NOMO-1 treated with DMSO at 0.1 percent for 48 hours (cell line): ENCODE data around the gene MYO3B.
A peak's percentile ranks its signal among the peaks of the same experiment; 100 is the strongest.

Experiments used
- DNase-seq: peaks from one replicate; lab custom pipeline; 2025; ENCODE audit not compliant: unreplicated experiment; lab: John Stamatoyannopoulos, UW

Gene MYO3B

DNA sequence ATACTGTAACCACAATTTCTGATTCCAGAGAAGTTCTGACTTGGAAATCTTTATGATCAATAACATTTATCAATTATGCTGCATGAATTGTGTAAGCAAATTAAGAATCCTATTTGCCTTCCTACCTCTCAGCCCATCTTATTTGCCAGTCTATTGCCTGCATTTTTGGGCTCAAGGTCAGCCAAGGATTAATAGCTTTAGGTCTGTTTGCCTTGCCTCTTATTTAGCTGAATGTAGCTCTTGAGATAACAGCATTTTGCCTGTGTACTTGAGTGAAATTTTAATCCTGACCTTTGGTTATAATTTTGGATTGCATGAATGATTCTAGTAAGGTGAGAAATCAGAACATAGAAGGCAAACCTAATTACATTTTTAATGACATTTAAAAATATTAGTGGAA is 51.2 kb downstream of the MYO3B start:
- no peak for DNase-seq

DNA sequence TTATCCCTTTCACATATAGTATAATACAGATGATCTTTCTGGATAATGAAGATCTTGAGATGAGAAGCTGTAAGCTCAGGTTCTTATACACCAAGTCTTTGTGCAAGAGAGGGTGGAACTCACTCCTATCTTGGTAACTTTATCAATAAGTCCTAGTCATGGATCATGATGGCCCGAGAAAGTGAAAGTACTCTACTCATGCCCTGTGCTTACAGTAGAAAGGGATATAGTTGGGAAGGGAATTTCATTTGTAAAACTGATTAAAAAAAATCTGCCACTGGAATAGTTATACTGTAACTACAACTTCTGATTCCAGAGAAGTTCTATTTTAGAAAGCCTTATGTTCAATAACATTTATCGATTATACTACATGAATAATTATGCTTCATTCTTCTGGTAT is 51.8 kb downstream of the MYO3B start:
- DNase-seq: no peak

DNA sequence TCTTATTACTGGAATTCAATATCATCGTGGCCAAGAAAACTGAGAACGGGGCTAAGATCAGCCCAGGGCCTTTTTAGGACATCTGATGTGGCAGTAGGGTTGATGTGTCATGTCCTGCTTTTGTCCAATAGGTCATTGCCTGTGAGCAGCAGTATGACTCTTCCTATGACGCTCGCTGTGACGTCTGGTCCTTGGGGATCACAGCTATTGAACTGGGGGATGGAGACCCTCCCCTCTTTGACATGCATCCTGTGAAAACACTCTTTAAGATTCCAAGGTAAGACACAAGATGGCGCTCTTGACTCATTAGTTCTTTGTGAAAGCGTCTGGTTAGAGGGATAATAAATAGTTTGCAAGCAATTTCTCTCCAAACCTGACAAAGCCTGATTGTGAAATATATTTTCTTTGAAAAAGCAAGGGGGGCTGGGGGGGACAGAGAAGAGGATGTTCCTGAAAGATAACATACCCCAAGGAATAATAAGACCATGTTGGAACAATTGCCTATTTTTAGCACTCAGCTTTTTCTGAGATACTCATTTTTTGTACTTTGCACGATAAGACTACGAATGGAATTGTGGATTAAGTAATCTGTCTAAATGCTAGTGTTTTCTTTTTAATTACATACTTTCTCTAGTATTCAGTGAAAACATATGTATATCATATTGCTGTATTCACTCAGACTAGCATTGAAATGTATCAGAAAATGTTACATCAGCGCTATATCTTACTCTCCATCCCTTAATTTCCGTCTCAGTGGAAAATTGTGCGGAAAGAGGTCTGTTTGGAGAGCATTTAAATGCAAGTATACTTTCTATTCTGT is 58.1 kb downstream of the MYO3B start:
- peak; percentile 56 for DNase-seq

DNA sequence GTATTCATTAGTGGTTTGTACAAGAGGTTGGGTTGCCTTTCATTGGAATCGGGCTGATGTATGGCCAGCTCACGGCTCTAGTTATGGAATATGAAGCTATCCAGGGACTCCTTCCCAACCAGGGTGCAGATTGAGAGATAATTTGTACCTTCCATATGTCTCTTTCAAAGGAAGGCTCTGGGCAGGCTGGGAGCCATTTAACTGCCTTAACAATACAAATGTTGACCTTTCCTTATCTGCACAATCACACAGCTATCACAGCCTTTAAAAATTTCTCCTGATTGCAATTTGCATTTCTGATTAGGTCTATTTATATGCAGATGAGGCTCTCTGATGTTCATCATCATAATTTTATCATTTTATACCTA is 58.7 kb downstream of the MYO3B start:
- DNase-seq: no peak

DNA sequence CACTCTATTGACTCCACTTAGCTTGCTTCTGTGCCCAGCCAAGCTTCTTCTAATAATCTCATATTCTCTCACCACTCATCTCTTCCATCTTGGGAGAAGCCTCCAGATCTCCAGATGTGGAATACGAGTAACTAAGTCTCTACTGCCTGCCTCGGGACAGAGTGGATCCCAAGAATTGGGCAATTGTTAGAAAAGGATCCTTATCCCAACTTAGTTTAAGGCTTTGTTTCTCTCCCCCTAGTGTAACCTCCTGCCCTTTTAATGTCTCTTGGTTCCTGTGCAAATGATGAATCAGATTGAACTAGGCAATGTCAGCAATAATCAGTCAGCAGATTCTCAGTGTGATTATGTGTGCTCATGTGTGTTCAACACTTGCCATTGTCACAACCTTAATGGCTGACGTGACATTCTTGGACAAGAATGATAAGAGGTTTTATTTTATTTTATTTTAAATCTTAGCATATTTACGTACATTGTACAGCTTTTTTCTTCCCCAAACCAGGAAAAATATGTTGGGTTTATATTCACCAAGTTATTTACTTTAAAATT is 59.7 kb downstream of the MYO3B start:
- DNase-seq: no peak

DNA sequence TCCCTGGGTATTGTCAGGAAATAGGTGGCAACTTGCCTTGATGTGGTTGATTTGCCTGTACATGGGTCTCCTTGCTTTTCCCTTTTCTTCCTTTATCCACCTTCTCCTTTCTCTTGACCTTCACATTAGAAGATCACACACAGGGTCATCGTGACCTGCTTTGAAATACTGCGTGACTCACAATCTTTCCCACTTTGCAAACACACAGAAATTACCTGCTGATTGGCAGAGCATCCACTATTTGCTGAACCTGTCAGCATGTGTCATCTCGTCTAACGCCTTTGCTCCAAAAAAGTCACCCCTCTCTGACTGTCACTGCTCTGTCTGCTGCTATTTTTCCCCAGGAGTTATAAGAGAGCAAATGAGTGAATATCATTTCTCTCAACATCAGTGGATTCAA is 60.8 kb downstream of the MYO3B start:
- DNase-seq: no peak

DNA sequence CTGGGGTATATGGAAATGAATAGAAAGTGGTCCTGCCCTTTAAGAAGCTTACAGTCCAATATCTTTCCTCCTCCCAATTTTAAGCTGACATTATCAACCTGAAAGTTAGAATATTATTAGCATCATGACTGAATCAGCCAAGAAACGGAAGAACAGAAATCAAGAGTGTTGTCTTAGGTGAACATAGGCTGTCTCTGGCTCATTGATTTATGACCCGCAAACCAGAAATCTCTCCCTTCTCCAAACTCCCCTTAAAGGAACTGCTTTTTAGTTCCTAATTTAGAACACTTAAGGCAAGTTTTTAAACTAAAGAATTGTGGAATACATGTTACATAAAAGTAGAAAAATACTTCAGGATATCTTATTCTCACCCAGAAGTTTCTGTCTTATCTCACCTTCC is 62.7 kb downstream of the MYO3B start:
- peak; percentile 8 for DNase-seq

DNA sequence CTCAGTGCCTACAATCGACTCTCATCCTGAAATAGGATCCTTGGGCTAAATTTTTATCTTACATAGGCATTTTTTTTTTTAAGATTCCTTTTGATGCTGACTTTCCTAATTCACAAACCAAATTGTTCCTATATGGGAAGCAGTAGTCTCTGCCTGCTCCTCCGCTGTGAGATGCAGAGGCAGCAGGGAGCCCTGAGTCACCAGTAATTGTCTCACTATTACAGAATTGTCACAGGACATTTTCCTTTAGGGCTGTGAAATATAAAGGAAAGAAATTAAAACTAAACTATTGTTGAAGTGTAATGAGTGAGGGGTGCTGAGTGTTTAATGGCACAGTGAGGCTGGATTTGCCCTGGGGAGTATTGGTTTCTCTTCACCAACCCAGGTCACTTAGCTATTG is 63.8 kb downstream of the MYO3B start:
- no peak for DNase-seq

DNA sequence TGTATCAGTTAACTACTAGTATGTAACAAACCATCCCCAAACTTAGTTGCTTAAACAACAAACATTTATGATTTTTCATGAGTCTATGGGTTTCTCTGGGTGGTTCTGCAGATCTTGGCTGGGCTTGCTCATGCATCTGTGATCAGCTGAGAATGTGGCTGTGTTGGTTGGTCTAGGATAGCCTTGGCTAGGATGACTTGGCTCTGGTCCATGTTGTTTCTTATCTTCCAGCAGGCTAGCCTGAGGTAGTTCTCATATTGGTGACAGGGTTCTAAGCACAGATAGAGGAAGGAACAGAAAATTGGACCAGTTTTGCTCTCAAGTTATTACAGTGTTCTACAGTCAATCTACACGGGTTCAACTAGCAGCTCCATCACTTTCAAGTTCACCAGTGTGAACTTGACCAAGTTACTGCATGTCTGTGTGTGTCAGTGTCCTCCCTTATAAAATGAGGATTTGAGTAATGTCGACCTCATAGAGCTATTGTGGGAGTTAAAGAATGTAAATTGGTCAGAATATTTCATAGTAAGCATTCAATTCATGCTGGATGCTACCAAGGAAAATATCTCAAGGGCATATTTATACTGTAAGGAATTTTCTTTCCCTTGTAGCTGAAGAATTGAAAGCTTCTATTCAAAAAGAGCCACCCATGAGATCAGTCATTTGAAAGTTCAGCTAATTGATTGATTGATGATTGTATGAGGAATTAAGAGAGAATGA is 65.3 kb downstream of the MYO3B start:
- DNase-seq: no peak

DNA sequence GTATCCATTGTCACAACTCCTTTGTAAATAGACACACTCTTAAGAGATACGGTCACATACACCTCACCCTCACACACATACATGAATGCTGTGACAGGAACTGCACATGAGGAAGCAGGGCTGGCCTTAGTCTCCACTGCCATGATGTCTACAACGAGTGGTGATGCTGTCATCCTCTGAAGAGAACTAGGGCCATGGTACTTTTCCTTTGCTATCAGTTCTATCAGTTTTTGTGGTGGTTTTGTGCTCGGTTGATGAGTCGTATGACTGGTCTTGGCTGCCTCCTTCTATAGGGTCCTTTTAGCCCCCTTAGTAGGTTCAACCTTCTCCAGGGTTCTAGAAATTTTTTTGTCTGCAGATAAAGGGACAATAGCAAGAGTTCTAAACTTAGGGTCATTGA is 66.0 kb downstream of the MYO3B start:
- DNase-seq: no peak

DNA sequence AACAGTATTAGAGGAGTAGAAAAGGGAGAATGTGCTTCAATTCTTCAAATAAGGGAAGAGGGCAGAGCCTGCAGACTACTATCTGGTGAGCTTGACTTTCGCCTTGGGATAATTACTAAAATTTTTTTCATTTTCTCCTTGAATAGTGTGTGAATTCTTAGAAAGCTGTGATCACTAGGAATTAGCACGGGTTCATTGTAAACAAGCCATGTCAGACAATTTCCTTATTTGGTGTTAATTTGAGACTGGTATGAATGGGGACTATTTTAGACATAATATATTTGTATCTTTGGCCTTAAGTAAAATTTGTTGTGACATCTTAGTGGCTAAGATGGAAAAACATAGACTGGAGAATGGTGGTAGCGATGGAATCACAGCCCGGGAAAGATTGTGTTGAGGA is 66.6 kb downstream of the MYO3B start:
- DNase-seq: no peak

DNA sequence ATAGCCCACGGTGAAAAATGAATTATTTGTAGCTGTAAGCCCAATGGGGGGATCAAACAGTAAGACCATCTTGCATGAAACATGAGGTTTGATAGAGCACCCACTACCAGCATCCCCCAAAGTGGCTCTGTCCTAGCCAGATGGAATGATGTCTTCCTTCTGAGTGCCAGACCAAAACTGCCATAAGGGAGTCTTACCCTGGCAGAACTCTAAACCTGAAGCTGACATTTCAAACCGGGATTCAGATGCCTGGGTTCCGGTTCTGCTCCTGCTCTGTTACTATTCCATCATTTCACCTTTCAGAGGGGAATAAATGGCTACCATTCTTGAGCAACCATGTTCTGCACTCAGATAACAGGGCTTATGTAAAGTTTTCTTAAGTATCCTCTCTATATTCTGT is 67.4 kb downstream of the MYO3B start:
- DNase-seq: no peak

DNA sequence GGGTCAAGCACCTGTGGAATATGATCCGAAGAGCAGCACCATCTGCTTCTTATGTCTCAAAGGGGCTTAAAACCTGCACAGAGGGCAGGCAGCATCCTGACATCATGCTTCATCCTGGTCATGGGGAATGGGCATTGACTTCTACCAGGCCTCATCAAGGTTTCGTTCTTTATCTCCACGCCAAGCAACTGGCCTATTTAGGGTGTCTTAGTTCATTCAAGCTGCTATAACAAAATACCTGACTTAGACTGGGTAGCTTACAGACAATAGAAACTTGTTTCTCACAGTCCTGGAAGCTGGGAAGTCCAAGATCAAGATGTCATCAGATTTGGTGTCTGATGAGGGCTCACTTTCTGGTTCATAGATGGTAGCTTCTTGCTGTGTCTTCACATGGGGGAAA is 69.4 kb downstream of the MYO3B start:
- DNase-seq: no peak

DNA sequence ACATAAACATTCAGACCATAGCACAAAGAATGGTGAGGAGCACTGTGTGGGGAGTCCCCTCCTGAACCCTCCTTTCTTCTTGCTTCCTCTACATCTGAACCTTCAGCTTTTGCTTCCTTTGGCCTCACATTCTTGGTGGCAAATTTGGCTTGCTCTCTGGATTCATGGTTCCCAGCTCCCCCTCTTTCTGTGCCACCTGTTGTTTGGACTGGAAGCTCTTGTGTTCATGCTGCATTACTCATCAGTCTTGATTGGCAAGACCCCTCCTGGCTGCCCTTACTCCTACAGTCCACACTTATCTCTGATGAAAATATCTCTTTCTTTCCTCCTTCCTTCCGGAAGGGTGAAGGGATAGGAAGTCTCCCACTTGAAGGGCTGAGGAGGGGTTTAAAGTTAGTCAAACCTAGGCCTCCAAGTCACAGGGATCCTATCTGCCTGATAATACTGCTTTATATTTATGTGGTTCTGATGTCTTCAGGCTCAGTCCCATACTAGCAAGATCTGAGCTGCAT is 70.0 kb downstream of the MYO3B start:
- no peak for DNase-seq

DNA sequence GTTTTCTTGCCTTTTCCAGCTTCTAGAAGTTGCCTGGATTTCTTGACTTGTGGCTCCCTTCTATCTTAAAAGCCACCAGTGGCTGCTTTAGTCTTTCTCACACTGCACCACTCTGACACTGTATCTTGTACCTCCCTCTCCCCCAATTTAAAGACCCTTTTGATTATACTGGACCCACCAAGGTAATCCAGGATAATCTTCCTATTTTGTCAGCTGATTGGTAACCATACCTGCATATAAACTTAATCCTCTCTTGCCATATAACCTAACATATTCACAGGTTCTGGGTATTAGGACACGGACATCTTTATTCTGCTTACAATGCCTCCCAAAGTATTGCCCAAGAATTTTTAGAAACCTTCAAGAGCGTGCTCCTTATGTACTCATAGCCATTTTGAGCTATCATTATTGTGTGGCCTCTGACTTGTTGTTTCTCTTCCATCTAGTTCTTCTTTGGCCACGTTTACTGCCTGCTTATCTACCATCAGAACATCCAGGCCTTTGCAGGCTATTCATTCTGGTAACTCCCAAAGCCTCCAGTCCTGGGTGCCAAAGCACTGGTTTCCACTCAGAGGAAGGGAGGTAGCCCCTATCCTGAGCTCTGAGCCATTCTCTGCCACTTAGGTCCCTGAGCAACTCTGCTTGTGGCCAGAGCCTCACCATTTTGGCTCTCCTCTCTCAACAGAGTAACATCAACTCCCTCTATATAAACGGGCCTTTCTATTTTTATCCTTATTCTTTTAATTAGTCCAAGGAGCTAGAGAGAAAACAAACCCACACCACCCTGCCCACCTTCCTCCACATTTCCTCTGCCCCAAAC is 70.8 kb downstream of the MYO3B start:
- DNase-seq: no peak

DNA sequence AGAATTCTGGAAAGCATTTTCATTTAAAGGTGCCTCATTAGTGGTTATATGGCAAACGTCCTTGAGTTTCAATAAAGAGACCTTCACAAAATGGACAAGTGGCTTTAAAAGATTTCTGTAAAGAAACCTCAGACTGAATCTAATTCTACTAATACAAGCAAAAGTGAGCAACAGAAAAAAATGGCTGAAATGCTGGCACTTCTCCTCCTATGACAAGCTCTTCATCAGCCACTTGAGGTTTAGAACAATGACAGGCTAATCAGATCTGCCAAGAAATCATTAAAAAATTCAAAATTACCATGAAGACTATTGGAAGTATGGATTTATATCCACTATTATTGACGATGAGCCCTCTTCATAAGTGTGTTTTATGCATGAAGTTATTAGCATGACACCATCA is 71.8 kb downstream of the MYO3B start:
- no peak for DNase-seq

DNA sequence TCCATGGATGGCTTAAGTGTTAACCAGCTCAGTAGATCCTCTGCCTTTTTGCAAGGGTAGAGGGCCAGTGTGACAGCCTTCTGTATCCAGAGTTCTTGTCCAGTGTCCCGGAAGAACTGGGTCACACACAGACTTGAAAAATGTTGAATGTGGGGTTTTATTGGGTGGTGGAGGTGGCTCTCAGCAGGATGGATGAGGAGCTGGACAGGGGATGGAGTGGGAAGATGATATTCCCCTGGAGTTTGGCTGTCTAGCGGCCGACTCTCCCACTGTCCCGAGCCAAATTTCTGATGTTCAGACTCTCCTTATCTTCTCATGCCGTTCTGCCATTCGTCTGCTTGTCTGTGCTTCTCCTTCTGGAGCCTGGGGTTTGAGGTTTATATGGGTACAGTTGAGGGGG is 72.6 kb downstream of the MYO3B start:
- no peak for DNase-seq

DNA sequence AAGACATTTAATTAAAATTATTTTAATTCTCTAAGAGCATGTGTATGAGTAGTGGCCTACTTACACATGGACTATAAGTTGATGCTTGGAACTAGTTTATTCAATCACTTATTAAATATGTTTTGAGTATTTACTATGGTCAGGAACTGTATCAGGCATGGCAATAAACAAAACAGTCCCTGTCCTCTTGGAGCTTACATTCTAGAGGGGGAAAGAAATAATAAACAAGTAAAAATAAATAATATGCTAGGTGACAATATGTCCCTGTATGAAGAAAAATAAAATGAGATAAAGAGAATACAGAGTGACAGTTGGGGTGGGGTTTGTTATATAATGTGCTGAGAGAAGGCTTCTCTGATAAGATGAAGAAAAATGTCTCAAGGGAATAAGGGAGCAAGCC is 74.5 kb downstream of the MYO3B start:
- DNase-seq: no peak

DNA sequence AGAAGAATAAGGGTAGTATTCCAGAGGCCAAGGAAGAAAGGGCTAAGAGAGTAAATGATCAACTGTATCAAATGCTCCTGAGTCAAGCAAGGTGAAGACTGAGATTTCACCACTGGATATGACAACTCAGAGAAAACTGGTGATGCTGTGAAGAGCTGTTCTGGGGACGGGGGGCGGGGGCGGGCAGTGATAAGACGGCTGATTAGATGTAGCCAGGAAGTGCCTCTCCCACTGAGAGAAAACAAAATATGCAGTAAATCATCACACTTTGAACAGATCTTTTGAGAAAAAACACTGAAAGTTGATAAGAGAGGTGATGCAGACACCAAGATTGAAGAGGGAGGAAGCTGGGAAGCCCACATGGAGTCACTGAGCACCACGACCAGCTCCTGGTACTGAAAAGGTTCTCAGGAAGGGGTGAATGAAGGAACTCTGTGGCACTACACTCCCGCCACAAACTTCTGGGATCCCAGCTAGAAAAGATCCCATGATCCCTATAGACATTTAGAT is 75.8 kb downstream of the MYO3B start:
- no peak for DNase-seq

DNA sequence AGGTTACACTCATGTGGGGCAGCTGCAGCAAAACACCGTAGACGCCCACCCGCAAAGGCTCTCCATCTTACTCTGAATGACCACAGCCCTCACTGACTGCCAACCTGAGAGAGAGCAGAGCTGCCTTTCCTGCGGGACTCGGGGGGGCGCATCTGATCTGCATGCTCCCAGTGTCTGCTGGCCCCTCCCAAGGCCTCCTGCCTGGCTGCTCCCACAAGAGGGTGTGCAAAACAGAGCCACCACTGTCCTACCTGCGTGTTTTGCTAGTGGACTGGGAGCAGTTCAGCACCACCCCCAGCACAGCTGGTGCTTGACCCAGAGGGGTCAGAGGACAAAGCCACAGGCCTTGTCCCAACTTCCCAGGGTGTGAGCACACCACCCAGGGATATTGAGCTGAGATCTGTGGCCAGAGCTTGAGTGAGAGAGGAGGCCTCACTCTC is 76.4 kb downstream of the MYO3B start:
- DNase-seq: no peak

DNA sequence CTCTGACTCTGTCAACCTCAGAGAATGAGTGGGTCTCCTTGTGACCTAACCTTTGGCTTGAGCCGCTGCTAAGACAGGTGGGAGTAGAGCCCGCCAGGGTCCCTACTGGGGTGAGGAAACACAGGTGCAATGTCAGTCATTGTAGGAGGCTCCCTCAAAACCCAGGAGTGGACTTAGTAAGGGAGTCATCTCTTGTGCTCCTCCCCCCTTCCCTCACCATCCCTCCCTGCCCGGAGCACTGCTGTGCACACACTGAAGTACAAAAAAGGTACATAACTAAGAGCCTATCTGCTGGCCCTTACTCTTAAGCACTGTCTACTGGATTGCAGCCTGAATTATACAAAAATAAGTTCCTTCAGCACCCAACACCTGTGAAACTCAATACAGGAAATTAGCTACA is 77.2 kb downstream of the MYO3B start:
- DNase-seq: no peak
